ENCODE data around the gene SPNS2. TPM values are rescaled to one million over a fixed set of nuclear protein-coding genes. Genes with fewer than 3 reads are reported as not detected.

The SPNS2 gene
- total and polyA plus RNA-seq, 4 experiments from 2014 or later = 0.11 to 0.29 (median 0.18) TPM

- Histone ChIP-seq H3K27ac (ENCODE audit: low read depth, low read length) (no peak overlapping the region), H3K4me3 (ENCODE audit: low read length in 2 of 2) (no peak overlapping the region), H3K27me3 (ENCODE audit: insufficient read depth, low read length) (peaks cover 10% of the 10 kb centered on the region), H3K36me3 (ENCODE audit: insufficient read depth, low read length) (no peaks in the 10 kb centered on the region), H3K9me3 (ENCODE audit: control insufficient read depth in 1 of 2, low read length in 2 of 2) (no peaks in the 10 kb centered on the region), H3K4me1 (ENCODE audit: insufficient read depth, low read length) (peaks cover 3% of the 10 kb centered on the region)
- Mint-ChIP-seq H3K9me3 (no peaks in the 10 kb centered on the region), H3K27me3 (peaks cover 28 to 39% of the 10 kb centered on the region in 2 donors), H3K4me1 (peaks cover 1 to 10% (median 4%) of the 10 kb centered on the region in 4 donors), H3K36me3 (no peaks in the 10 kb centered on the region), H3K4me3 (no peak overlapping the region), H3K27ac (no peak overlapping the region)
- DNase-seq = no peak
- intact Hi-C loops (cut with micrococcal nuclease) = no loop called here
- ChIA-PET CTCF (ENCODE audit: partially characterized antibody) (interaction anchor here (1.3 kb wide), 1 partner anchor 21 kb away, joined by 3 read pairs; no protein-coding TSS in a partner anchor), POLR2A (ENCODE audit: partially characterized antibody) (no interaction called here)
These were observed 89.1 kb downstream of the SPNS2 start for GRCh38 chr17:4587803-4588202.

- peaks cover 3% of the 10 kb centered on the region for H3K4me1 ChIP-seq (ENCODE audit: insufficient read depth, low read length)
- H3K27me3 Mint-ChIP-seq = peaks cover 25 to 33% of the 10 kb centered on the region in 2 donors
- H3K27ac ChIP-seq (ENCODE audit: low read depth, low read length) = no peak overlapping the region
- no peaks in the 10 kb centered on the region for H3K9me3 ChIP-seq (ENCODE audit: control insufficient read depth in 1 of 2, low read length in 2 of 2)
- H3K4me1 Mint-ChIP-seq = peaks cover 1 to 7% (median 4%) of the 10 kb centered on the region in 4 donors
- H3K4me3 Mint-ChIP-seq = no peak overlapping the region
- ChIA-PET CTCF (ENCODE audit: partially characterized antibody) (no interaction called here), POLR2A (ENCODE audit: partially characterized antibody) (no interaction called here)
- no peaks in the 10 kb centered on the region for H3K36me3 ChIP-seq (ENCODE audit: insufficient read depth, low read length)
- no peak for DNase-seq
- H3K4me3 ChIP-seq (ENCODE audit: low read length in 2 of 2) = no peak overlapping the region
- no peaks in the 10 kb centered on the region for H3K9me3 Mint-ChIP-seq
- intact Hi-C loops (cut with micrococcal nuclease) = no loop called here
- no peaks in the 10 kb centered on the region for H3K36me3 Mint-ChIP-seq
- H3K27ac Mint-ChIP-seq = no peak overlapping the region
- H3K27me3 ChIP-seq (ENCODE audit: insufficient read depth, low read length) = peaks cover 7% of the 10 kb centered on the region
These were observed 89.7 kb downstream of the SPNS2 start for GRCh38 chr17:4588391-4588790.

Other genes starting within 250 kb of the SPNS2 start
- 10 to 100 TPM; 72.7 to 74.7 TPM for gene ANKFY1, start 234.9 kb upstream of the SPNS2 start, total RNA-seq
- 10 to 100 TPM in 1 of 2 donors, 1 to 10 TPM in 1; 7.9 to 23.0 TPM for gene ANKFY1, start 234.9 kb upstream of the SPNS2 start, polyA plus RNA-seq
- 10 to 100 TPM; 56.9 to 61.6 TPM for gene UBE2G1, start 132.2 kb upstream of the SPNS2 start, total RNA-seq
- gene UBE2G1, start 132.2 kb upstream of the SPNS2 start, polyA plus RNA-seq = 10 to 100 TPM; 62.4 to 69.4 TPM
- gene SPNS3, start 64.9 kb upstream of the SPNS2 start, total RNA-seq = 1 to 10 TPM; 1.6 to 2.0 TPM
- 1 to 10 TPM; 4.8 to 5.9 TPM for gene SPNS3, start 64.9 kb upstream of the SPNS2 start, polyA plus RNA-seq
- 10 to 100 TPM; 73.4 to 74.7 TPM for gene MYBBP1A, start 56.5 kb downstream of the SPNS2 start, total RNA-seq
- 10 to 100 TPM; 12.5 to 35.2 TPM for gene MYBBP1A, start 56.5 kb downstream of the SPNS2 start, polyA plus RNA-seq
- not detected for gene GGT6, start 61.7 kb downstream of the SPNS2 start, total RNA-seq
- not detected for gene GGT6, start 61.7 kb downstream of the SPNS2 start, polyA plus RNA-seq
- gene SMTNL2, start 85.6 kb downstream of the SPNS2 start, total RNA-seq = not detected
- not detected for gene SMTNL2, start 85.6 kb downstream of the SPNS2 start, polyA plus RNA-seq
- gene ALOX15, start 142.8 kb downstream of the SPNS2 start, total RNA-seq = under 1 TPM in 1 of 2 experiments, not detected in 1; 0.49 TPM
- gene ALOX15, start 142.8 kb downstream of the SPNS2 start, polyA plus RNA-seq = not detected
- 10 to 100 TPM; 78.0 to 81.8 TPM for gene PELP1, start 205.3 kb downstream of the SPNS2 start, total RNA-seq
- 10 to 100 TPM in 1 of 2 donors, 1 to 10 TPM in 1; 6.0 to 11.1 TPM for gene PELP1, start 205.3 kb downstream of the SPNS2 start, polyA plus RNA-seq
- gene ARRB2, start 211.8 kb downstream of the SPNS2 start, total RNA-seq = 100 to 1,000 TPM; 340 to 341 TPM
- 10 to 100 TPM; 54.5 to 56.7 TPM for gene ARRB2, start 211.8 kb downstream of the SPNS2 start, polyA plus RNA-seq
- gene MED11, start 232.5 kb downstream of the SPNS2 start, total RNA-seq = 10 to 100 TPM; 31.7 to 35.4 TPM
- gene MED11, start 232.5 kb downstream of the SPNS2 start, polyA plus RNA-seq = 10 to 100 TPM; 37.5 to 54.0 TPM
- under 1 TPM; 0.41 to 0.44 TPM for gene ZMYND15, start 241.0 kb downstream of the SPNS2 start, total RNA-seq
- under 1 TPM in 1 of 2 donors, not detected in 1; 0.15 TPM for gene ZMYND15, start 241.0 kb downstream of the SPNS2 start, polyA plus RNA-seq
- 1 to 10 TPM; 3.2 to 3.4 TPM for gene CXCL16, start 241.0 kb downstream of the SPNS2 start, total RNA-seq
- gene CXCL16, start 241.0 kb downstream of the SPNS2 start, polyA plus RNA-seq = 1 to 10 TPM; 1.8 to 3.8 TPM

All from CD4-positive, alpha-beta memory T cell (primary cell).